ELR (cell line): ENCODE data around the gene TBL3.
"Not testable (repeated sequence)": the region's sequence is repeated elsewhere in the genome, so short reads cannot be mapped to it uniquely, and the experiment has no call there.

Source experiments
- DNase-seq: peaks from one replicate; pipeline ENCODE4 v3.0.0-alpha.2; 2015; ENCODE audit warnings: low read depth

Gene TBL3

GRCh38 chr16:1999866-2000514 is 28.1 kb downstream of the TBL3 start:
- no peak for DNase-seq

- no peak for DNase-seq
Observed at GRCh38 chr16:2001035-2001434, 29.2 kb downstream of the TBL3 start.

- no peak for DNase-seq
Observed at GRCh38 chr16:2001456-2002355, 29.9 kb downstream of the TBL3 start.

GRCh38 chr16:2002406-2003230 is 30.8 kb downstream of the TBL3 start:
- DNase-seq = no peak

- no peak for DNase-seq
Observed at GRCh38 chr16:2003231-2003826, 31.5 kb downstream of the TBL3 start.

- DNase-seq = peak; percentile 83
Observed at GRCh38 chr16:2003827-2004641, 32.2 kb downstream of the TBL3 start.

- no peak for DNase-seq
Observed at GRCh38 chr16:2004795-2005517, 33.1 kb downstream of the TBL3 start.

- DNase-seq = no peak
Observed at GRCh38 chr16:2005646-2006045, 33.8 kb downstream of the TBL3 start.

- DNase-seq = no peak
Observed at GRCh38 chr16:2006317-2006716, 34.5 kb downstream of the TBL3 start.

- no peak for DNase-seq
Observed at GRCh38 chr16:2007081-2007836, 35.4 kb downstream of the TBL3 start.

GRCh38 chr16:2008009-2008526 is 36.2 kb downstream of the TBL3 start:
- DNase-seq = peak; percentile 61

GRCh38 chr16:2008631-2009163 is 36.8 kb downstream of the TBL3 start:
- peak; percentile 45 for DNase-seq

GRCh38 chr16:2009164-2009711 is 37.4 kb downstream of the TBL3 start:
- DNase-seq = no peak

- peak; percentile 86 for DNase-seq
Observed at GRCh38 chr16:2009791-2010510, 38.1 kb downstream of the TBL3 start, which contains the start of gene ZNF598. Gene ZNF598, minus strand, starts transcription at chr16:2009821.

- DNase-seq = not testable (repeated sequence)
Observed at GRCh38 chr16:2011726-2012125, 39.9 kb downstream of the TBL3 start.

- no peak for DNase-seq
Observed at GRCh38 chr16:2013527-2013926, 41.7 kb downstream of the TBL3 start.

GRCh38 chr16:2015117-2015946 is 43.5 kb downstream of the TBL3 start:
- peak; percentile 28 for DNase-seq

- DNase-seq = no peak
Observed at GRCh38 chr16:2015947-2016208, 44.0 kb downstream of the TBL3 start.
